Nephron (organoid): ENCODE measurements around the gene TRIO.

Experiments
- H3K27ac Mint-ChIP-seq, 3 experiments: 2 replicates each; pipeline ENCODE4 v1.8.0; 2020; ENCODE audit warnings: mixed read lengths in 3 of 3, mild to moderate bottlenecking in 2 of 3, moderate library complexity in 1 of 3
- H3K27me3 Mint-ChIP-seq: 2 replicates; pipeline ENCODE4 v1.8.0; 2021; ENCODE audit warnings: low read depth, mild to moderate bottlenecking, moderate library complexity, mixed read lengths
- H3K36me3 Mint-ChIP-seq: 2 replicates; pipeline ENCODE4 v1.8.0; 2020; ENCODE audit warnings: low read depth, mixed read lengths
- H3K4me1 Mint-ChIP-seq: 2 replicates; pipeline ENCODE4 v1.8.0; 2020; ENCODE audit warnings: mixed read lengths
- H3K4me3 Mint-ChIP-seq, 3 experiments: 2 replicates each; pipeline ENCODE4 v1.8.0; 2020; ENCODE audit warnings: mild to moderate bottlenecking in 3 of 3, mixed read lengths in 3 of 3, moderate library complexity in 2 of 3
- H3K9me3 Mint-ChIP-seq: 2 replicates; pipeline ENCODE4 v1.8.0; 2020; ENCODE audit warnings: mixed read lengths
- CTCF ChIP-seq, 3 experiments: fragments of 200-600 bp; sonication (generic); IDR thresholded peaks; one replicate each; pipeline ENCODE4 v1.5.0; 2021; ENCODE audit warnings: antibody characterized with exemption in 3 of 3; ENCODE audit not compliant: unreplicated experiment in 3 of 3

The TRIO gene

GRCh38 chr5:14283139-14283538, 140.0 kb downstream of the TRIO start:
- TF ChIP-seq CTCF (IDR thresholded peaks at IDR 0.05; ENCODE audit: unreplicated experiment in 3 of 3), result no peak
- no peaks in the 10 kb centered on the region for H3K9me3 Mint-ChIP-seq
- peaks cover 4% of the 10 kb centered on the region for H3K27me3 Mint-ChIP-seq
- no peak overlapping the region for H3K4me3 Mint-ChIP-seq
- peaks cover 36% of the 10 kb centered on the region for H3K36me3 Mint-ChIP-seq
- peak overlapping the region in 1 of 3 experiments; percentile 1 for H3K27ac Mint-ChIP-seq
- peaks cover 43% of the 10 kb centered on the region for H3K4me1 Mint-ChIP-seq

GRCh38 chr5:14284392-14285148, 141.4 kb downstream of the TRIO start:
- Mint-ChIP-seq H3K27me3 (peaks cover 4% of the 10 kb centered on the region), H3K27ac (peak overlapping the region in 1 of 3 experiments; percentile 25), H3K9me3 (no peaks in the 10 kb centered on the region), H3K4me3 (no peak overlapping the region), H3K36me3 (peaks cover 43% of the 10 kb centered on the region), H3K4me1 (peaks cover 43% of the 10 kb centered on the region)
- TF ChIP-seq CTCF (IDR thresholded peaks at IDR 0.05; ENCODE audit: unreplicated experiment in 3 of 3), result no peak

- Mint-ChIP-seq H3K27me3 (peaks cover 4% of the 10 kb centered on the region), H3K36me3 (peaks cover 41% of the 10 kb centered on the region), H3K4me3 (no peak overlapping the region), H3K27ac (no peak overlapping the region), H3K4me1 (peaks cover 43% of the 10 kb centered on the region), H3K9me3 (no peaks in the 10 kb centered on the region)
- TF ChIP-seq CTCF (IDR thresholded peaks at IDR 0.05; ENCODE audit: unreplicated experiment in 3 of 3), result no peak
Observed at GRCh38 chr5:14286007-14286406, 142.9 kb downstream of the TRIO start.

- no peak overlapping the region for H3K27ac Mint-ChIP-seq
- no peaks in the 10 kb centered on the region for H3K27me3 Mint-ChIP-seq
- no peaks in the 10 kb centered on the region for H3K9me3 Mint-ChIP-seq
- H3K4me1 Mint-ChIP-seq, result peaks cover 43% of the 10 kb centered on the region
- TF ChIP-seq CTCF (IDR thresholded peaks at IDR 0.05; ENCODE audit: unreplicated experiment in 3 of 3), result no peak
- peaks cover 40% of the 10 kb centered on the region for H3K36me3 Mint-ChIP-seq
- H3K4me3 Mint-ChIP-seq, result no peak overlapping the region
Observed at GRCh38 chr5:14286574-14287421, 143.7 kb downstream of the TRIO start.

GRCh38 chr5:14292766-14293658, 149.9 kb downstream of the TRIO start:
- Mint-ChIP-seq H3K4me1 (peaks cover 15% of the 10 kb centered on the region), H3K27me3 (no peaks in the 10 kb centered on the region), H3K9me3 (no peaks in the 10 kb centered on the region), H3K27ac (no peak overlapping the region), H3K36me3 (peaks cover 62% of the 10 kb centered on the region), H3K4me3 (no peak overlapping the region)
- TF ChIP-seq CTCF (IDR thresholded peaks at IDR 0.05; ENCODE audit: unreplicated experiment in 3 of 3), result no peak
